Measurements from ENCODE around the gene STARD5.

STARD5 gene

GRCh38 chr15:81309647-81310450, 14.1 kb downstream of the STARD5 start:
- no peak for DNase-seq

DNA sequence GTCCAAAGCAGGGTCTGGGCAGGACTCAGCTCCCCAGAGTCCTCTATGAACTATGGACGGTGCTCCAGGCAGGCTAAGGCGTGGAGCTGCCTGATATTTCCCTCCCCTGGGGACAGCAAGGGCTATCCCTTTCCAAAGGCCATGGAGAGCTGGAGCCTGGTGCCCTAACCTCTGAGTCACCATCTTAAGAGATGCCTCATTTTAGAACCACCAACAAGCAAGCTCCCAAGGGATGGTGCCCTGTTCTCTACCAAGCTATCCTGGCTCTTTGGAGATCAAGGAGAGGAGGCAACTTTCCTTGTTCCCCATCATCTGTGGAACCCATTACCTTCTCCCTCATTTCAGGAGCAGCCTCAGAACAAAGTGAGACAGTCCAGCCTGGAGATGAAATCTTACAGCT, 15.7 kb downstream of the STARD5 start:
- no peak for DNase-seq

DNA sequence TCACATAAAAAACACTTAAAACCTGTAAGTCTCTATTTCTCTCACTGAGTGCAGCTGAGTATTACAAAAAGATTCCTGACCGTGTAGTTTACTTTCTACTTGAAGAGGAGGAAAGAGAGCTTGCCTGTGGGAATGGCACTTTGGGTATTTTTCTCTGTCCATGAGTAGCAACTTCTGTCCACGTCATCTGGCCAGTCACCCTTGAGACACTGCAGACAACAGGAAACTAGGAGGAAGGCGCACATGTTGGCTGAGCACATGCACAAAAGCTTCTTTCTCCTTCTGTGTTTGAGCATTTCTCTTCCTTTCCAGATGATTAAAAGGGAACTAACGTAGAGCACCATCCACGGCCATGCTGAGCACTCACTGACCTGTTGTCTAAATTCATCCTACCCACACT, 19.7 kb downstream of the STARD5 start:
- no peak for DNase-seq

GRCh38 chr15:81303244-81304225, 20.4 kb downstream of the STARD5 start:
- no peak for DNase-seq

GRCh38 chr15:81302701-81303109, 21.2 kb downstream of the STARD5 start:
- DNase-seq: no peak

DNA sequence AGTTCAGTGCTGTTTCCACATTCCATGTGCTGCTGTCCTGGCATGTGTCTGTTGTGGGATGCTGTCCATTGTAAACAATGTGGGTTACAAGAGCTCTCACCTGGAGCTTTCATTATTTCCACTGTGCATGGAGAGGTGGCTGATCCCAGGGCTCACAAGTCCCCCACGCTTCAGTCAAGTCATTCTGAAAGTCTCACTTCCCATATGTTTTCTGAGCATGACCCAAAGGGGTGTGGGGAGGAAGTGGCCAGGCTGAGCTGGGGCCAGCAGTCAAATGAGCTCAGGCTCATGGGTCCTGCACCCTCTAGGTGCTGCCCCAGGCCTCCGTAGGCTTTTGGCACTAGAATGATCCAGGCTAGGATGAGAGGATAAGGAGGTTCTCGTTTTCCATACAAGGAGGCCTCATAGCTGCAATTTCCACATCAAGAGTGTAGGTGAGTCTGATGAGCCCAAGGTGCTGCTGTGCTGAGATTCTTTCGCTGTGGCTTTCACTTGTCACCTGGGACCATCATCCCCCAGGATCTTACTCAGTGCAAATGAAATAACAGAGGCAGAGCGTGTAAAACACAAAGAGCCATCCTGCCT, 22.0 kb downstream of the STARD5 start:
- no peak for DNase-seq

DNA sequence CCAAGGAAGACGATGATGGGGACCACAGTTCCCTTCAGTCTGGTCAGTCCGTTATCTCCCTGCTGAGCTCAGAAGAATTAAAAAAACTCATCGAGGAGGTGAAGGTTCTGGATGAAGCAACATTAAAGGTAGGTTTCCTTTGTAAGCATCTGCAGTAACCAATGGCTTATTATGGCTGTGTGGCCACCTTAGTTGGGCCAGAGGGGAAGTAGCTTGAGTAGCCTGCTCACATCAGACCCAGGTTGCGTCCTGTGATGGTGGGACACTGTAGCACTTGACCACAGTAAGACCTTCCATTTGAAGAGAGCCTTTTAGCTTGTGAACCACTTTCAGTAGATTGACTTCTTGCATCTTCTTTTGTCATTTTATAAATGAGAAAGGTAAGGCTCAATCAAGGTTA, 22.6 kb downstream of the STARD5 start:
- no peak for DNase-seq

GRCh38 chr15:81299630-81300273, 24.2 kb downstream of the STARD5 start:
- DNase-seq: no peak

DNA sequence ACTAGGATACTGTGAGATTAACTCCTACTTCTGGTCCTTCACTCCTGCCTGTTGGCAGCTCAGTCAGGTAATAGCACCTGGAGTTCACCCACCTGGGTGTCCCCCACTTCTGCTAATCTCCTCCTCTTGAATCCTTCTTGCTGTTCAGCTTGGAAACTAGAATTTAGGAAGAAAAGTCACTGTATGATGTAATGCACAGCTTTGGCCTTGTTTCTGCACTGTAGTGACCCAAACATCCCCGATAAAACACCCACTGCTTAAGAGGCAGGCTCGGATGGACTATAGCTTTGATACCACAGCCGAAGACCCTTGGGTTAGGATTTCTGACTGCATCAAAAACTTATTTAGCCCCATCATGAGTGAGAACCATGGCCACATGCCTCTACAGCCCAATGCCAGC, 24.8 kb downstream of the STARD5 start:
- no peak for DNase-seq

DNA sequence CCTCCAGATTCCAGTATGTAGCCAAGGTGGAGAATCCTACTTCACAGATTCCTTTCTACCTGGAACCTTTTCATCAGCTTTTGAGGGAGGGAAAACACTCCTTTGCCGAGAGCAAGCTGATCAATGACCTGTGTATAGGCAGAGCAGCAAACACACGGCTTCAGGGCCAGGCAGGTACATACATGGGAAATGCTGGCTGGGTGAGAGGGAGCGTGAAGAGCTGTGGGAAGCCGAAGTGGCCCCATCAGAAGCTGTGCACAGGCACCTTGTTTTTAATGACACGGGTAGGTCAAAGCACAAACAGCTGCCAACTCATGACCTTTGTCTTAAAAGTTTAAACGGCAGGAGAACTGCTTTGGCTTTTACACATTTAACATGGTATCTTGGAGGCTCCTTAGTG, 25.3 kb downstream of the STARD5 start:
- DNase-seq: no peak

- no peak for DNase-seq
Measured at GRCh38 chr15:81297603-81298575, 26.1 kb downstream of the STARD5 start.

DNA sequence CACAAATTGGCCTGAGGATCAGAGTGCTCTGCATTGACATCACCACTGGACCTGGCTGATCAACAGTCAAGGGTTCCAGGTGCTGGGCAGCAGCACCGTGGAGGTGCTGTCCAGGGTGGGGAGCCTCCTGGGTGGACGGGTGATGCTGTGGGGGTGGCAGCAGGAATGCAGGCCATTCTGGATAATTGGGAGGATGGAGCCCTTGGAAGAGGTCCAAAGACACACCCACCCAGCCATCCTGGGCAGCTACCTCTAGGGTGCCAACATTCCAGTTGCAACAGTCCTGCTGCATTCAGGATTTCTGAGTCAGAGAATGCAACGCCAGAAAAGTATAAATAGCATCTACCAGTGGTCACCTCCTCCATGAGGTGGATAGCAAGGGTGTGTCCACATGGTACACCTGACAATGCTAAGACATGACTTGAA, 26.8 kb downstream of the STARD5 start:
- DNase-seq: no peak

DNA sequence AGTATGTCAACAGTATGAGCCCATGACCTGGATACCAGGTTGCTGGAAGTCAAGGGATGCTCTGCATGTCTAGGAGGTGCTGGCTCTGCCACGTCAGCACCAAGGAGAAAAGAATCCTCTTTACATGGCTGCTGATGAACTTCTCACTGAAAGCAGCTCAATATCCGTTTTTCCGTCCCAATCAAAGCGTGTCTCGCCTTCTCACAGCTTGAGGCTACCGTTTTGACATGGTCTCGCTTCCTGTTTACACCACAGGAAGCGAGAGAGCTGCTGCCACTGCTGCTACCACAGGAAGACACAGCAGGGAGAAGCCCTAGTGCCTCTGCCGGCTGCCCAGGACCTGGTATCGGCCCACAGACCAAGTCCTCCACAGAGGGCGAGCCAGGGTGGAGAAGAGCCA, 27.3 kb downstream of the STARD5 start:
- DNase-seq: no peak

GRCh38 chr15:81296186-81296585, 27.8 kb downstream of the STARD5 start:
- no peak for DNase-seq

DNA sequence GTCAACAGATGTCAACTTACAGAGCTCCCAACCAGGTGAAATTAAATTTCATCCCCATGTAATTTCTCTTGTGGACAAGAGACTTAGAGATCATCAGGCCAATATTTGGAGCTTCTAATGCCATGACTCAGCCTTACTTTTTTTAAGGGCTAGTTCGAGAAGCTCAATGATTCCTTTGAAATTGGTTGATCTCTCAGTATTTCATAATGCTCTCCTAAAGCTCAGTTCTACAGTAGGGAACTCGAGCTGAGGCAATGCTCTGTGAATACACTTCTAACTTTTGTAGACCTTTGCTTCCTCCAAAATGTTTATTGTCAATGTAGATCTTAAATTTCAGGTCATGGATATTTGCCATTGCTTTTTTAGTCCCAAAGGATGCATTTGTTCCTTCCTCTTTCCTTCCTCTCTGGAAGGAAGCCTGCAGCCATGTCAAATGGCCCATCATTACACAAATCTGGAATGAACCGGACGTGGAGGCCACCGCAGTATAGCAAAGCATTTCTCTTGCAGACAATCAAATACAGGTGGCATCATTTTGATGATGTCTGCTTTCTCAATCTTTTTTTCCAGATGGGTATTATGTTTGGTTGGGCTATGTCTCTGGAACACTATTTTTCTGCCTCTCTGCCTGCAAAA, 28.3 kb downstream of the STARD5 start:
- no peak for DNase-seq

DNA sequence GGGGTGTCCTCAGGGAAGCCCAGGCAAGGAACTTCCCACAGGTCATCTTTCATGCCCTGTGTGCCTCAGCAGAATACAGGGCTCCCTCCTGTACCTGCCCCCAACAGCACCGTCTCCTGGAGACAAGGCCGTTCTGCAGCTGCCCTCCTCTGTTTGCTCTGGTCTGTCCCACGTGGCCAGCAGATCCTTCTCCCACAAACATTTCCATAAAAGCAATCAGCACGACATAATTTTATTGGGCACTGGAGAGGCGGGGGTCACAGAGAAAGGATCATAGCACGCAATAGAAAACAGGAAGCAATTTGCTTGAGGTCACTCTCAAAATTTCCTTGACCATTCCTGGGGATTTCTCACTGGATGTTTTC, 29.4 kb downstream of the STARD5 start:
- DNase-seq: no peak

- DNase-seq: no peak
Measured at GRCh38 chr15:81293728-81294515, 30.0 kb downstream of the STARD5 start.

GRCh38 chr15:81292523-81293001, 31.4 kb downstream of the STARD5 start:
- no peak for DNase-seq

DNA sequence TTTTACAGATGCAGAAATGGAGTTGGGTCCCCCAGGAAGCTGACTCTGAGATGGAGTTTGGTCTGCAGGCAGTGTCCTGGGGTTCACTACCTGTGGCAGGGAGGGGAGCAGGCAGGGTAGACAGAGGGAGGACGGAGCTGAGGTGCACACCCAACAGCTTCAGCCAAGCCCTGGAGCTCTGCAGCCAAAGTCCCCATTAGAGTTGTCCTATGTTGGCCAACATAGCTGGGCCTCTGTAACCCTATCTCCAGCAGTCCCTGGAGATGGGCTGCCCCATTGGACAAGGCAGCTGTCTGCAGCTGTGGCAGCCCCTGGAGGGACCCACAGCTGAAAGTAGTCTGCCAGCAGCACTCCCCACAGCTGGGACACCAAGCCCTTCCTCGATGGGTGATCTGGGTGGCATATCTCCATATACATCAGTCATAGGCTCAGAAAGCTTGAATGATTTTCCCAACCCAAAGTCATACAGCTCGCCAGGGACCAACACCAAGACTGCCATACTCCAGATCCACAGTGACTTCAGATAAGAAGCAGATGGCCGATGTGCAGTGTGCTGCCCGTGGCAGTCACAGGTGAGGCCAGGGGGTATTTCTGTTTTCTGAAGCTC, 31.9 kb downstream of the STARD5 start:
- no peak for DNase-seq

DNA sequence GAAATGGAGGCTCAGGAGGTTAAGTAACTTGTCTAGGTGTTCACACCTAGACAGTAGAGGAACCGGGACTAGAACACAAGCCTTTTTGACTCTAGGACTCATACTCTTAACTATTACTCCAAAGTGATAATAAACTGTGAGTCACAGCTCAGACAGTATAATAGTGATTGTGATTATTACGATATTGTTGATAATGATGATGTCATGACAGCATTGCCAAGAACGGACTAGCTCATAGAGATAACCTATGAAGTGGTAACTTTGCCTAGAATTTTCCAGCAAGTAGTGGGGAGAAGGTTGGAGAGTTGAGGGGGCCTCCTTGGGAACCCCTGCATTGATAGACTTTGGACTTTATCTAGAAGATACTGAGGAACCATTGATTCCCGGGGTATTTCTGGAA, 34.0 kb downstream of the STARD5 start:
- DNase-seq: no peak

Measured in NCI-H69 (cell line).